ENCODE results near the gene MICAL3.

Gene MICAL3

DNA sequence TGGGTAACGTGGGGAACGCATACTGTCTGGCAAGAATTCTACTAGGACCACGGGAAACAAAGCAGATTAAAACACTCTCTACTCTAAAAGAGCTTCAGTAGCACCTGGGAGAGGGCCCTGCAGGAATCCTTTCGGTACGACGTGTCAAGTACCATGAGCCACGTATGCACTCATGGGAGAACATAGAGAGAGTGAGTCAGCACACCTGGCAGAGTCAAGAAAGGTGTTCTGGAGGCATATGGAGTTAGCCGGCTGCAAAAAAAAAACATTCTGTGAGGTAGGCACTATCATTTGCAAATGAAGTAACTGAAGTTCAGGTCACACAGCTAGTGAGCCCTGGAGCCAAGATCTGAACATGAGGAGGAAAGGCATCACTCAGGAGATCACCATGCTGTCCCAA lies 179.0 kb downstream of the MICAL3 start:
- DNase-seq (ENCODE audit: low read depth, low spot score), result no peak
- in situ Hi-C loops (cut with HindIII; ENCODE audit: low sequenced_read_pairs), result no loop called here
- H3K4me3 ChIP-seq (ENCODE audit: low read depth, low read length), result no peak overlapping the region
- no peak for TF ChIP-seq CTCF (IDR thresholded peaks at IDR 0.05; ENCODE audit: low read depth, low read length)

DNA sequence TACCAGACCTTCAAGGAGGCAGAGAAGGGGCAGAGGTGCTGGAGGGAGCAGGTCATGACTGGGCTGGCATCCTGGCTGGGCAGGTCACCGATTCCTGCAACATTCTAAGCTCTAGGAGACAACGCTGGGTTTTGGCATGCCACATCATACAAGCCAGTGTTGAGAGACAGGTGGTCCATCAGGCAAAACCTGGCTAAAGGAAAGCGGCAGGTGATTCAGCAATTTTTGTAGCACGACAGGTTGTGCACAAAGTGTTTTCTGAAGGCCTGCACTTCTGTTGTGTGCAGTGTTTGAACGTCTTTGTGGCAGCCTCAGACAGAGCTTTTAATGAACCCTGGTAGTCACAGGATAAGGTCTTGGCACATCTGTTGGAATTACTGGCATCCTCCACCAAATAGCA lies 180.2 kb downstream of the MICAL3 start:
- no peak overlapping the region for H3K4me3 ChIP-seq (ENCODE audit: low read depth, low read length)
- DNase-seq (ENCODE audit: low read depth, low spot score), result no peak
- in situ Hi-C loops (cut with HindIII; ENCODE audit: low sequenced_read_pairs), result no loop called here
- TF ChIP-seq CTCF (IDR thresholded peaks at IDR 0.05; ENCODE audit: low read depth, low read length), result no peak

DNA sequence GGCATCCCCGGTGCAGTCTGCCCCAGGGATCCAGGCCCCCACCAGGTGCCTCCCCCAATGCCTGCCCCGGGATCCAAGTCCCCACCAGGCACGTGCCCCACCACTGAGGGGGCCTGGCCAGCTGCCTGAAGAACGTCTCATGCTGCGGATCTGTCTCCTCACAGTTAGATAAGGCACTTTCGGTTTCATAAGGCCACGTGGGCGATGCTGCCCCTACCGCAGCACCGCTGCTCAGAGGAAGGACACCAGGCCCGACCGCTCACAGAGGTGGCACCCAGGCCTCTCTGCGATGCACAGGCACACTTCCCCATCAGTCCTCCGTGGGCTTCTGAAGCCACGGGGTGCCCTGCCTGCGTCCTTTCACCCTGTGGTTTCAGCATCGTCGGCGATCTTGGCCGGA lies 182.0 kb downstream of the MICAL3 start:
- in situ Hi-C loops (cut with HindIII; ENCODE audit: low sequenced_read_pairs), result no loop called here
- DNase-seq (ENCODE audit: low read depth, low spot score), result no peak
- H3K4me3 ChIP-seq (ENCODE audit: low read depth, low read length), result no peak overlapping the region

DNA sequence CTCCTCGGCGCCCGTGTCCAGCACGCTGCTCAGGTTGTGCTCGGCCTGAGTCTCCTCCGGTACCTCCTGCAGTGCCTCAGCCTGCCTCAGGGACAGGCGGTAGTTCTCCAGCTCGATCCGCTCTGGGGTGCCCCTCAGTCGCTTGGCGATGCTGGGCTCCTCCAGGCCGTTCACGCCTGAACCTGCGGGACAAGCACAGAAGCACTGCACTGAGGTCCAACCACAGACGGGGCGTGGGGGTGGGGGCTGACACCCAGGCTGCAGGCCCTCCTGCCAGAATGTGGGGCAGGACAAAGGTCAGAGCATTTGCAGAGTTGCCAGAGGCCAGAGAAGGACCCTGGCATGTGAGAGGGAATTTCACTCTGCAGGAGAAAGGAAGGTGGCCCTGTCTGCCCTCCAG lies 182.5 kb downstream of the MICAL3 start:
- in situ Hi-C loops (cut with HindIII; ENCODE audit: low sequenced_read_pairs), result no loop called here

More for the DNA sequence above, 182.0 kb downstream of the MICAL3 start:
- TF ChIP-seq CTCF (IDR thresholded peaks at IDR 0.05; ENCODE audit: low read depth, low read length), result no peak

DNA sequence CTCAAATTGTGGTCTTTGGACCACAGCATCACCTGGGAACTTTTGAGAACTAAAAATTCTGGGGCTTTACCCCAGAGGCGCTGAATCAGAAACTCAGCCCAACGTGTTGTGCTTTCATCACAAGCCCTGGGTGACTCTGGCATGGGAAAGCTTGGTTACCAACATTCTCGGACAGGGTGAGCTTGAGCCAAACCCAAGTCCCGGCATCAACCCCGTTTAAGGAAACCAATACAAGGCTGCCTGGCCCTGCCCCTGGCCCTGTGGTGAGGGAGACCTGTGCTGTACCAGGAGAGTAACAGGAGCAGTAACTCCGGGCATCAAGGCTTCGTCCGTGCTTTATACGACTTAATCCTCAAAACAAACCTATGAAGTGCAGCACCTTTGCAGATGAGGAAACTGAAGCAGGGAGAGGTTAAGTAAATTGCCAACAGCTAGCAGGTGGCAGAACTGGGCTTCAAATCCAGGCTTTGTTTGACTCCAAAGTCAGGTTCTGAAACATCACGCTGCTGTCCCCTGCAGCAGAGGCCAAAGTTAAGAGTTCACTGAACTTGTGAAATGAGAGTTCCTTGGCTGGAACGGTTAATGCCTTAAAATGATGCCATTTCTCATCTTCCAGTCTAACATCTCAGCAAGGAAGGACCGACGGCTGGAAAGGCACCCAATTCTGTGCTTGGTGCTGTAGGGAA lies 186.0 kb downstream of the MICAL3 start:
- no peak for DNase-seq (ENCODE audit: low read depth, low spot score)
- in situ Hi-C loops (cut with HindIII; ENCODE audit: low sequenced_read_pairs), result no loop called here
- TF ChIP-seq CTCF (IDR thresholded peaks at IDR 0.05; ENCODE audit: low read depth, low read length), result no peak
- H3K4me3 ChIP-seq (ENCODE audit: low read depth, low read length), result no peak overlapping the region

More for the DNA sequence above, 182.5 kb downstream of the MICAL3 start:
- H3K4me3 ChIP-seq (ENCODE audit: low read depth, low read length), result no peak overlapping the region
- DNase-seq (ENCODE audit: low read depth, low spot score), result no peak
- no peak for TF ChIP-seq CTCF (IDR thresholded peaks at IDR 0.05; ENCODE audit: low read depth, low read length)

- peak; percentile 18 for TF ChIP-seq CTCF (IDR thresholded peaks at IDR 0.05; ENCODE audit: low read depth, low read length)
- no peak overlapping the region for H3K4me3 ChIP-seq (ENCODE audit: low read depth, low read length)
- DNase-seq (ENCODE audit: low read depth, low spot score), result no peak
- in situ Hi-C loops (cut with HindIII; ENCODE audit: low sequenced_read_pairs), result no loop called here
Observed at GRCh38 chr22:17836992-17837742, 187.2 kb downstream of the MICAL3 start.

All from astrocyte of the spinal cord (primary cell).